Ishikawa (cell line): ENCODE measurements around the gene ZYX.

Source experiments
- CEBPB ChIP-seq: IDR thresholded peaks from 2 replicates; pipeline ENCODE4 v1.6.1; 2012
- CREB1 ChIP-seq: IDR thresholded peaks from 2 replicates; pipeline ENCODE4 v1.6.1; 2012; ENCODE audit warnings: low read depth
- EGR1 ChIP-seq: IDR thresholded peaks from 2 replicates; pipeline ENCODE4 v1.6.1; 2012
- EP300 ChIP-seq: IDR thresholded peaks from 2 replicates; pipeline ENCODE4 v1.6.1; 2012; ENCODE audit warnings: borderline replicate concordance
- FOXM1 ChIP-seq: IDR thresholded peaks from 2 replicates; pipeline ENCODE4 v1.6.1; 2012; ENCODE audit warnings: low read depth, borderline replicate concordance
- MAX ChIP-seq: IDR thresholded peaks from 2 replicates; pipeline ENCODE4 v1.6.1; 2012
- NFIC ChIP-seq: IDR thresholded peaks from 2 replicates; pipeline ENCODE4 v1.6.1; 2012
- RAD21 ChIP-seq: IDR thresholded peaks from 2 replicates; pipeline ENCODE4 v1.6.1; 2012; ENCODE audit warnings: low read depth
- REST ChIP-seq: IDR thresholded peaks from 2 replicates; pipeline ENCODE4 v1.6.1; 2012; ENCODE audit warnings: low read depth, mild to moderate bottlenecking
- TAF1 ChIP-seq: IDR thresholded peaks from 2 replicates; pipeline ENCODE4 v1.6.1; 2012; ENCODE audit warnings: low read depth, mild to moderate bottlenecking
- TCF12 ChIP-seq: IDR thresholded peaks from 2 replicates; pipeline ENCODE4 v1.6.1; 2012; ENCODE audit warnings: low read depth
- TEAD4 ChIP-seq: IDR thresholded peaks from 2 replicates; pipeline ENCODE4 v1.6.1; 2012
- USF1 ChIP-seq: IDR thresholded peaks from 2 replicates; pipeline ENCODE4 v1.6.1; 2012
- YY1 ChIP-seq: IDR thresholded peaks from 2 replicates; pipeline ENCODE4 v1.6.1; 2012; ENCODE audit warnings: low read depth
- ZBTB7A ChIP-seq: IDR thresholded peaks from 2 replicates; pipeline ENCODE4 v1.6.1; 2012; ENCODE audit warnings: low read depth

ZYX gene

GRCh38 chr7:143433759-143434158, 52.6 kb downstream of the ZYX start:
- TF ChIP-seq FOXM1 (no peak), EP300 (no peak), CEBPB (no peak), MAX (no peak), CREB1 (no peak), TAF1 (no peak), TCF12 (no peak), TEAD4 (no peak), RAD21 (no peak), YY1 (no peak)

- TF ChIP-seq REST, result no peak
- TF ChIP-seq MAX, result no peak
- TF ChIP-seq ZBTB7A, result no peak
- no peak for TF ChIP-seq EP300
- no peak for TF ChIP-seq YY1
- no peak for TF ChIP-seq TCF12
- no peak for TF ChIP-seq CEBPB
These were observed 53.5 kb downstream of the ZYX start for GRCh38 chr7:143434660-143435059.

GRCh38 chr7:143435266-143435665, 54.1 kb downstream of the ZYX start:
- TF ChIP-seq MAX (no peak), TEAD4 (no peak), YY1 (no peak), NFIC (no peak), REST (no peak), ZBTB7A (no peak)

- TF ChIP-seq RAD21 (no peak), EP300 (no peak), TAF1 (no peak), TEAD4 (no peak), TCF12 (no peak), NFIC (no peak), CREB1 (no peak), FOXM1 (no peak), REST (no peak), MAX (no peak), YY1 (no peak), ZBTB7A (no peak), CEBPB (no peak), EGR1 (no peak), USF1 (no peak)
These were observed 55.3 kb downstream of the ZYX start for GRCh38 chr7:143436325-143436946.

GRCh38 chr7:143437578-143437977, 56.4 kb downstream of the ZYX start:
- TF ChIP-seq NFIC (no peak), RAD21 (no peak), YY1 (no peak), MAX (no peak), ZBTB7A (no peak), EGR1 (no peak), CEBPB (no peak), FOXM1 (no peak), TEAD4 (no peak), TCF12 (no peak), EP300 (no peak)
